Transverse colon (tissue), 4 donors: ENCODE results near the gene TRPM3.

Experiments used
- CTCF ChIP-seq, 5 experiments: fragments of 200-600 bp in 3 of 5; fragments of 450-650 bp in 2 of 5; sonication (generic) in 3 of 5; IDR thresholded peaks; 1 replicate in 2 of 5; 2 replicates in 3 of 5; pipeline ENCODE4 v1.5.1; 2016 to 2017; ENCODE audit warnings: antibody characterized with exemption in 5 of 5, inconsistent platforms in 3 of 5, mild to moderate bottlenecking in 2 of 5, moderate library complexity in 1 of 5
- EP300 ChIP-seq: sonication (generic); formaldehyde crosslinking; IDR thresholded peaks from one replicate; pipeline ENCODE4 v1.6.1; 2017; ENCODE audit warnings: antibody characterized with exemption, low read depth
- POLR2A ChIP-seq: fragments of 450-650 bp; IDR thresholded peaks from one replicate; pipeline ENCODE4 v1.6.1; 2016; ENCODE audit warnings: antibody characterized with exemption, mild to moderate bottlenecking, moderate library complexity
- POLR2AphosphoS5 ChIP-seq, 3 donors: sonication (generic); formaldehyde crosslinking; IDR thresholded peaks; one replicate each; pipeline ENCODE4 v1.6.1; 2016; ENCODE audit warnings: antibody characterized with exemption in 3 of 3

GRCh38 chr9:70491426-70492318 is 629.7 kb downstream of the TRPM3 start:
- TF ChIP-seq CTCF (IDR thresholded peaks at IDR 0.05) (no peak), POLR2AphosphoS5 (IDR thresholded peaks at IDR 0.05) (no peak), POLR2A (no peak), EP300 (no peak)
